ENCODE measurements around the gene SLC35E1.
"Not testable (repeated sequence)": the region's sequence is repeated elsewhere in the genome, so short reads cannot be mapped to it uniquely, and the experiment has no call there.

SLC35E1 gene

GRCh38 chr19:16543734-16544133 lies 28.5 kb downstream of the SLC35E1 start:
- DNase-seq, result not testable (repeated sequence)

DNA sequence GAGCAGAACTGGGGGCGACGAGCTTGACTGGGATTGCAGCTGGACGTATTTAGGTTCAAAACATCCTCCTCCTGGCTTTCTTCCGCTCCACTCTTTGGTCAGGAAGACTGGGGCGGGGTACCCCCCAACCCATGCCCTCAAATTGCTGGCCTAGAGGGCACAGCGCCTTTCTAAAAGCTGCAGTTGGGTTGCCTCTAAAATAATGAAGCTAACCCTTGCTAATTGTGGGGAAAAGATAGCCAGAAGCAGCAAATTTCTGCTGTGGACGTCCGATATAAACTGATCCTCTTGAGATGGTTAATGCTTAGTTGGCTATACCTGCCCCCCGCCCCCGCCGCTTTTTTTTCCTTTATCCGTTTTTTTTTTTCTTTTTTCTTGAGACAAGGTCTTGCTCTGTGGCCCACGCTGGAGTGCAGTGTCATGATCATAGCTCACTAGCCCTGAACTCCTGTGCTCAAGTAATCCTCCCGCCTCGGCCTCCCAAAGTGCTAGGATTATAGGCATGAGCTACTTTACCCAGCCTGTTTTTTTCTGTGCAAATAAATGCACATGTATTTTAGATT lies 29.2 kb downstream of the SLC35E1 start:
- DNase-seq, result no peak

DNA sequence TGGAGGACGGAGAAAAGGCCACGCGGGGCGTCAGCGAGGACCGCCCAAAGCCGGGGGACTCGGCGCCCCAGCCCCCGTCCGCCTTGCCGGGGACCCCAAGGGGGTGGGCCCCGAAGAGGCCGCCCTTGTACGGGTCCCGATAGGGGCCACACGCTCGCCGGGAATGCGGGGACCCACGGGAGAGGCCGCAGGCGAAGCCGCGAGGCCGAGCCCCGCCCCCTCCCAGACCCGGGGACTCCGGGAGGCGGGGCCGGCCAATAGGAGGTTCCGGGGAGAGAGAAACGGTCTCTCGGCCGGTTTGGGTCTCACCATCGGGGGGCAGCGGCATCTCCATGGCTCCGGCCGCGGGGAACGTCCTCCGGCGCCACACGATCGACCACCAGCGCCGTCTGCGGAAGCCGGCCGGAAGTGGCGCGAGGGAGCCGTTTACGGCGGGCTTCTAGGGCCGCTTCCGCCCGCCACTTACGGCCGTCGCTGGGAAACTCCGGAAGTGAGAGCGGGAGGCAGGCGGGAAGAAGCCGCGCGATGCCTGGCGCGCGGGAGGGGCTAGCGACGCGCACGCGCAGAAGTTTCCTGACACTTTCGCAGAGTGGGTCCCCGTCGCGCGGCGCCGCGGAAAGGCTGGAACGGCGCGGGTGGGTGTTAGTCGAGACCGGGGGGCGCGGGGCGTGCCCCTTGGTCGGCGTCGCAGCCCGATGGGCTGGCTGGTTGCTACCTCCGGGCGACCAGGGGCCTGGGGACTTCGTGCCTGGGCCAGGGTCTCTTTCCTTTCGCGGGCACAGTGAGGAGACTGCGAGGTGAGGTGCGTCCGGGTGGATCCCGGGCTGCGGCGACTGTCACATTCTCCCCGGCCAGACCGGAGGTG lies 29.9 kb downstream of the SLC35E1 start, which contains the start of gene CHERP:
Gene CHERP, minus strand, starts transcription at position 393 of the 865 bp plus-strand sequence. Its CDS starts 59 bp downstream, at position 334.
- peak; percentile 81 for DNase-seq

- DNase-seq, result no peak
Observed at GRCh38 chr19:16541526-16542044, 30.6 kb downstream of the SLC35E1 start.

DNA sequence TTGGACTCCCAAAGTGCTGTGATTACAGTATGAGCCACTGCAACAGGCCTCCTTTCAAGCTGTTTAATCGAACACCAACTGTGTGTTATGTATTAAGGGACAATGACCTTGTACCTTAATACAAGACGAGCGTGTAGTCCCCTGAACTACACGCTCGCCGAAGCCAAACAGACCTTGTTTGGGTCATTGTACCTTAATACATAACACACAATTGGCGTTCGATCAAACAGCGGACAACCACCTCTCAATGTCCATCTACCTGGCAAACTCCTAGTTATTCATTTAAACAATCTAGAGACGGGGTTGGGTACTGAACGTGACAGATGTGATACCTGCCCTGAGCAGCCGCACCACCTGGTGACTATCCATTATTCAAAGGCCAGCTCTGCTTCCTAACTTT lies 31.3 kb downstream of the SLC35E1 start:
- no peak for DNase-seq

DNA sequence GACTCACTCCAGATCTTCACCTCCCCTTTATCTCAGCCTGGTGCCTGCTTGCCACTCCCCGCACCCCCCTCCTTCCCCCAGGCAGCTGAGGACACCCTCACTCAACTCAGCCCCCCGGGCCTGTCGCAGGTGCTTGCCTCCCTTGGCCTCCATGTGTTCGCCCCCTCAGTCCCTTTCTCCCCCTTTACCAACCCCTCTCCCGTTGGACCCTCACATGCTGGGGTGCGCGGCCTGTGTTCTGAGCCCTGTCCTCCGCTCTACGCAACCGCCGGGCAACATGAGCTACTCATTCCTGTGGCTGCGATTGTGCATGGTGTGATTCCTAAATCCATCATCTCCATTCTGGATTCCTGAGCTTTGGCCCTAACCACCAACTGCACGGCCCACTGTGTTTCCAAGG lies 35.1 kb downstream of the SLC35E1 start:
- no peak for DNase-seq

- DNase-seq, result peak; percentile 70
Observed at GRCh38 chr19:16536130-16536529, 36.1 kb downstream of the SLC35E1 start.

GRCh38 chr19:16535381-16535780 lies 36.8 kb downstream of the SLC35E1 start:
- no peak for DNase-seq

- no peak for DNase-seq
Observed at GRCh38 chr19:16532440-16533234, 39.6 kb downstream of the SLC35E1 start.

- no peak for DNase-seq
Observed at GRCh38 chr19:16531380-16531669, 40.9 kb downstream of the SLC35E1 start.

DNA sequence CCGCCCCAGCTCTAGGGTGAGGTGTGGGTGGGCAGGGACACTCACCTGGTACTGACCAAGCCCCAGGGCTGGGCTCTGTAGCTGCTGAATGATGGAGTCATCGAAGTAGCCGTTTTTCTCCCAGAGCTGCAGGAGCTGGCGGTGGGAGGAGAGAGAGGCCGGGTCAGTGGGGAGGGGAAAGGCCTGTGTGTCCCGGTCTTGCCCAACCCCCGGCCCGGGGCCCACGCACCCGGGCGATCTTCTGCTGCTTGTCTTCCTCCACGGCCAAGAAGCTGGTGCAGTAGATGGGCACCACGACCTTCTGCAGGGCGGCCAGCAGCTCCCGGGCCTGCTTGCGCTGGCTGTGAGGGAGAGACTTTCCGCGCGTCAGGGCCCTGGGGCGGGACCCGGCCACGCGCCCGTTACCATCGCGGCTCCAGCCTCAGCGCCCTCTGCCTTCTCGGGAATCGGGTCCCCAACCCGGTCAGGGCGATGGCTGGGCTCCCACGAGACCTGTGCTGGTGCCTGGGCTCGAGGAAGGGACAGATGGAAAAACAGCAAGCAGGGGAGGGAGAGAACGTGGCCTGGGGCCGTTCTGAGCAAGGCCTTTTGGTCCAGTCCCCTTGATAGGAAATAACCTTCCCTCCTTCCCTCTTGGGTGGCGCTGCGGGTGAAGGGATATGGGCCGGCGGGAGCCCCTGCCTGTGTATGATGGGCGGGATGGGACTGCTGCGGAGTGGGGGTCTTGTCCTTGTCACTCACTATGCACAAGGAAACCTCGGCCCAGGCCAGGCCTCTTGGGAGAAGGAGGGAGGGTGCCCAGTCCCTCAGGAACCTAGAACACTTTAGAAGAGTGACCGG lies 41.5 kb downstream of the SLC35E1 start:
- no peak for DNase-seq

DNA sequence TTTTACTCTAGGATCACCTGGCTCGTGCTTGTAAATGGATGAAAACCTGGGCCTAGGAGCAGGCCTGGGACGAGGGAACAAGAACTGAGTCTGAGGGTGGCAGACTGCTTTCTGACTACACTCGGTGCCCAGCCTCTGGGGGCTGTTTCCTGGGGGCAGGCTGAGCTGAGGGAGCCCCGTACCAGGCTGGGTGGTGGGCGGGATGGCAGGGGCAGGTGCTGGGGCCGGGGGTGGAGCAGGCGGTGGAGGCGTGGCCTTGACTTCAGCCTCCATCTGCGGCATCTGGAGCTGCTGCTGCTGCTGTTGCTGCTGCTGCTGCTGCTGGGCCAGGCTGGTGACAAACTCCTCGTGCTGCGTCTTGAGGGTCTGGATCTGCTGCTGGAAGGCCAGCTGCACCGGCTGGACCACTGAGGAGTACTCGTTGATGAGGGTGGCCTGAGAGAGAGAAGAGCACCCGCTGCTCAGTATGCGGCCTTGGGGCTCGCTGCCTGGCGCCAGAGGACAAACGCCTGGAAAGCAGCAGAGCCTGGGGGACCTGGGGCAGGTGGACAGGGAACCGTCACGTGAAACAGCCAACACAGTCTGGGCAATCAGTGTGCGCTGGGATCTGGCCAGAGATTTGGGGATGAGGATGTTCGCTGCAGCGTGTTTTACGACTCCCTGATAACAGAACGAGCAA lies 42.6 kb downstream of the SLC35E1 start:
- DNase-seq, result no peak

DNA sequence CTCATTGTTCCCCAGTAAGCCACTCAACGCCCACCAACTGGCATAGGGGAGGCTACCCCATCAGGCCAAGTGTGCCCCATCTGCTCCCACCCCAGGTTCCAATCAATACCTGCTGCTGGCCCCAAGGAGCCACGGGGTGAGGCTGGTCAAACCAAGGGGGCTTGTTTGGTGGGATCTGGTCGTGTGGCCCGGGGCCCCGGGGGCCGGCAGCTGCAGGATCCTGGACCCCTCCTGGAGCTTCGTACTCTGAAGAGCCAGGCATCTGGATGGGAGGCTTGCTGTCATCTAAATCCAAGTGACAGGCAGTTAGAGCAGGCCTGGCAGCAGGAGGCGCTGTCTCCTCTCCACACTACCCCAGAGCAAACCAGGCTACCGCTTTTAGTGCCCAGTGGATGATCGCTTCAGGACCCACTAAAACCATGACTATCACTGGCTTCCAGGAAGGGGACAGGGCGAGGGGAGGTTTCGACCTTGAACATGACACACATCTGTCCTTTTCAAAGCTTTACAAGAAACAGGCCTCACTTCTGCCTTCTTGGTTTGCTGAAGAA lies 44.2 kb downstream of the SLC35E1 start:
- peak; percentile 73 for DNase-seq

- DNase-seq, result no peak
Observed at GRCh38 chr19:16527334-16527935, 44.8 kb downstream of the SLC35E1 start.

GRCh38 chr19:16525751-16526481 lies 46.3 kb downstream of the SLC35E1 start:
- no peak for DNase-seq

- no peak for DNase-seq
Observed at GRCh38 chr19:16524991-16525734, 47.1 kb downstream of the SLC35E1 start.

DNA sequence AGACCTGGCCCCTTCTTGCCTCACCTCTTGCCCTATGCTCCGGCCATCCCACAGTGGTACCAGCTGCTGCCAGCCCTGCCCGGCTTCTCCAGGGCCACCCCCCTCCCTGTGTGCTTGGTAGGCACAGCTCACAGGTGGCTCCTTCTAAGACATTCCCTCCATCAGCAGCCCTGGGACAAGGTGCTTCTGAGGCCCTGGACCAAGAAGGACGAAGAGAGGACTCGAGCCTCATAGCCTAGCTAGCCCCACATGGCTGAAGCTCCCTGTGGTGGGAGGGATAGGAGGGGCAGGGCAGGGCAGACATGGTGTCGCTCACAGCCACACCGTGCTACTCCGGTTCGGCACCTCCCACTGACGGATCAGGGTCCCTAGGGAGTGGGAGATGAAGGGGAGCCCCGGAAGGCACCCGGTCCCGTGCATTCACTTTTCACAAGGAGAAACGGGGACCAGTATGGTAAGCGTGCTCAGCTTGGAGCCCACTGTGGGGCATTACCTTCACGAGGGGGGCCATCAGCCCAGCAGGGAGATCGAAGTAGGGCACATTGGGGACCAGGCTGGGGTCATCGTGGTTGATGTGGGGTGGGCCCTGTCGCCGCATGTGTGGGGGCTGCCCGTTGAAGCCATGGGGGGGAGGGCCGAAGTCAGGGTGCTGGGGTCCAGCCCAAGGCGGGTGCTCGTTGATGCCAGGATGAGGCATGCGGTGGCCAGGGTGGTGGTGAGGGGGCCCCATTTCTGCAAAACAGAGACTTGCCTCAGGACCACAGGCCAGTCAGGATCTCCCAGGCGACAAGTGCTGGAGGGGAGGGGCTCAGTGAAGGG lies 49.4 kb downstream of the SLC35E1 start:
- DNase-seq, result peak; percentile 18

DNA sequence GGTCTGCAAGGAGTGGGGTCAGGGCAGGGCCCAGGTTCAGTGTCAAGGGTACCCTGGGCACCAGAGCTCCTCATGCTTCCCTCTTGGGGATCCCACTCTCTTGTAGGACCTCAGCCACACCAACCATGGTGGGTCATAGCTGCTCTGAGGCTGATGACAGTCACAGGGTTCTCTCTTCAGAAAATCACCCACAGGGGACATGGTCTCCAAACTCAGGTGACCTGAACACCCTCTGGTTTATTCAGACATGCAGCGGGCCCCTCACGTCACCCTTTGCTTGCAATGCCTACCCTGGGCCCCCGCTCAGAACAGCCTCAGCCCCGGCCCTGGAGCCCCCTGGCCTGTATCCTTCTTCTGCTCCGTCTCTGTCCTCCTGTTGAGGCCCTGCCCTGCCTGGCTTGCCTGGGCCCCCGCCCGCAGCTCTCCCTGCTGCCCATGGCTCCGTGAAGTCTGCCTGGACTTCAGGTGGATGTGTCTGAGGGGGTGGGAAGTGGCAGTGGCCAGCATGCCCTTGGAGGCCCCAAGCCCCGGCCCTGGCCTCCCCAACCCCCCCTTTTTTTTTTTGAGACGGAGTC lies 50.4 kb downstream of the SLC35E1 start:
- peak; percentile 16 for DNase-seq
